Activated T-cell treated with anti-CD3 and anti-CD28 coated beads, Interleukin-2, amount 50 U/mL, for 4 hours (primary cell): ENCODE measurements around the gene SOX21. TPM values are rescaled to one million over a fixed set of nuclear protein-coding genes. Genes with fewer than 3 reads are reported as not detected.

ENCODE experiments used
- ATAC-seq, 2 donors: fragments of 200-7000 bp; cut with Tn5 transposase; one replicate each; pipeline ENCODE4 v1.10.0; 2021
- DNase-seq: peaks from one replicate; pipeline ENCODE4 v3.0.0-alpha.2; 2020
- H3K27me3 Mint-ChIP-seq: one replicate; pipeline ENCODE4 v1.8.0; 2021; ENCODE audit warnings: low read depth, mixed read lengths
- H3K36me3 Mint-ChIP-seq: one replicate; pipeline ENCODE4 v1.8.0; 2022; ENCODE audit warnings: mixed read lengths; ENCODE audit not compliant: insufficient read depth
- H3K4me1 Mint-ChIP-seq: one replicate; pipeline ENCODE4 v1.8.0; 2021; ENCODE audit warnings: low read depth, mixed read lengths
- H3K4me3 Mint-ChIP-seq: one replicate; pipeline ENCODE4 v1.8.0; 2021; ENCODE audit warnings: mild to moderate bottlenecking, moderate library complexity, mixed read lengths
- H3K9me3 Mint-ChIP-seq: one replicate; pipeline ENCODE4 v1.8.0; 2021; ENCODE audit warnings: mixed read lengths
- total RNA-seq, 3 donors: library from RNA; stranded (reverse); gene quantifications; one replicate each; pipeline ENCODE4 v1.2.1, GENCODE V29; 2021

SOX21 gene
- total RNA-seq, 3 donors from 2014 or later: not detected

DNA sequence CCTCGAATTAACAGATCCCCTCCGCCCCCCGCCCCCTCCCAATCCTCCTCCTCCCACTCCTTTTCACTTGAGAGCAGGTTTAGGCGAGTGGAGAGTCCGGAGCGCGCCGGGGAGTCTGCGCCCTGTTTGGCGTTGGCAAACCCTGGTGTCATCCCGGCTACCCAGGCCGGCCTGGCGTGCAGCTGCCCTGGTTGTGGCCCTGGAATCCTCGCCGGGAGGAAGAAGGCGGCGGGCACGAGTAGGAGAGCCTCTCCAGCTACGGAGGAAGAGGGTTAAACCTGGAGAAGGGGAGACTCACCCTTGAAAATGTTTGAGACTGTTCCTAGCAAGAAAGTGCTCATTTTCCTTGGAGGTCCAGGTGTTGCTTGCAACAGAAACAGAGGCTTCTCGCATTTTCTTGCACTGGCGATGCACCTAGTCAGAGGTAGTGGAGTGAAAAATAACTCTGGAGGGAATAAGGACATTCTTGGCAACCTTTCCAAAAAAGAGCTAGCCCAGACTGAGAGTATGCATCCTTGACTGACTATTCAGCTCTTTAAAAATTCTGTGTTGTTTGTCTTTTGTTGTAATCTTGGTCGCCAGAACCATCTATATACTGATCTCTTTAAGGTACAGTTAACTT, 1.3 kb upstream of the SOX21 start:
- no peaks in the 10 kb centered on the region for H3K36me3 Mint-ChIP-seq
- ATAC-seq: no peak
- H3K27me3 Mint-ChIP-seq: peaks cover 68% of the 10 kb centered on the region
- H3K4me3 Mint-ChIP-seq: no peak overlapping the region
- DNase-seq: no peak
- H3K4me1 Mint-ChIP-seq: peaks cover 13% of the 10 kb centered on the region
- H3K9me3 Mint-ChIP-seq: no peaks in the 10 kb centered on the region

DNA sequence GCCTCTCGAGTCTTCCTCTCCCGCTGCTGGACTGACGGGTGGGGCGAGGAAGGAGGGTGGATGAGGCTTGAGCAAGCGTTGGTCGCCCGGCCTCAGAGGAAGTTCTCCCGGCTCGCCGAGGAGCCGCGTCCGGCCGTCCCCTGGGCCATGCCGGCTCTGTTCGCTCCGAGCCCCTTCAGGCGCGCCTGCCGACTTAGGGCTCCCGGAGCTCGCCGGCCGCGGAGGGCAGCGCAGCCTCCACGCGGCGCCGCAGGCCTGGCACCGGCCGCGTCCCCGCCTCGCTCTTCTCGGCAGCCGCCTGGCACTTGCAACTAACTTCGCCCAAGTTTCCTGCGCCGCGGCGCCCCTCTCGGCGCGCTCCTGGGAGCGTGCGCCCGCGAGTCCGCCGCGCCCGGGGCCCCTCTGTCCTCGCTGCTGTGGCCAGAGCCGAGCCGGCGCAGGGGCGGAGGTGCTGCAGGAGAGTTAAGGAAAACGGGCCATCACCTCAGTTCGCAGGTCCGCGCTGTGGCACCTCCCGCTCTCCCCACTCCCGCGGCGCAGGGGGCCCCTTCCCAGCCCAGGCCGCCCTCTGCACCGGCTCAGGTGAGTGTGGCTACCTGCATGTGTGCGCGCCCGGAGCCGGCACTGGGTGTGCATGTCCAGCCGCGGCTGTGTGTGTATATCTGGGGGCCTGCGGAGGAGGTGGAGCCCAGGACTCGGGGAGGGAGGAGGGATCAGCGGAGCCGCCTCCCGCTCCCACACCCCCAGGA, 641 bp upstream of the SOX21 start:
- Mint-ChIP-seq H3K9me3 (no peaks in the 10 kb centered on the region), H3K4me3 (peak overlapping the region; percentile 48), H3K27me3 (peaks cover 73% of the 10 kb centered on the region), H3K4me1 (peaks cover 15% of the 10 kb centered on the region), H3K36me3 (no peaks in the 10 kb centered on the region)
- DNase-seq (no peak), ATAC-seq (peak in 1 of 2 donors; percentile 34)

DNA sequence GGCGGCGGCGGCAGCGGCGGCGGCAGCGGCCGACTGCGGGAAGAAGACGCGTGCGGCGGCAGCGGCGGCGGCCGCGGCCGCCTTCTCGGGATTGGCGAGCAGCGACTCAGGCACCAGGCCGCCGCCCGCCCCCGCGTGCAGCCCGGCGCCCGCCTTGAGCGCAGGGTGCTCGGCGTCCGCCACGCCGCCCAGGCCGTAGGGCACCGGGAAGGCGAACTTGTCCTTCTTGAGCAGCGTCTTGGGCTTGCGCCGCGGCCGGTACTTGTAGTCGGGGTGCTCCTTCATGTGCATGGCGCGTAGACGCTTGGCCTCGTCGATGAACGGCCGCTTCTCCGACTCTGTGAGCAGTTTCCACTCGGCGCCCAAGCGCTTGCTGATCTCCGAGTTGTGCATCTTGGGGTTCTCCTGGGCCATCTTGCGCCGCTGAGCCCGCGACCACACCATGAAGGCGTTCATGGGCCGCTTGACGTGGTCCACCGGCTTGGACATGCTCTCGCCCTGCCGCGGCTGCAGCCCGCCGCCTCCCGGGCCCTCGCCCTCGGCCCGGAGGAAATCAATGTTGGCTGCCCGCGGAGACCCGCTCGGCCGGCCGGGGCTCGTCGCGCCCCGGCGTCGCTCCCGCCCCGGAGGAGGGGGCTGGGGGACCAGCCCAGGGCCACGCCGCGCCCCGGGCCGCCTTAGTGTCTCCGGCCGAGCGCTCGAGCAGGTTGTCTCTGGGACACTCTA, 621 bp downstream of the SOX21 start:
- H3K36me3 Mint-ChIP-seq: no peaks in the 10 kb centered on the region
- no peaks in the 10 kb centered on the region for H3K9me3 Mint-ChIP-seq
- H3K4me1 Mint-ChIP-seq: peaks cover 19% of the 10 kb centered on the region
- no peak overlapping the region for H3K4me3 Mint-ChIP-seq
- peaks cover 77% of the 10 kb centered on the region for H3K27me3 Mint-ChIP-seq
- peak; percentile 12 to 34 for ATAC-seq
- DNase-seq: no peak

DNA sequence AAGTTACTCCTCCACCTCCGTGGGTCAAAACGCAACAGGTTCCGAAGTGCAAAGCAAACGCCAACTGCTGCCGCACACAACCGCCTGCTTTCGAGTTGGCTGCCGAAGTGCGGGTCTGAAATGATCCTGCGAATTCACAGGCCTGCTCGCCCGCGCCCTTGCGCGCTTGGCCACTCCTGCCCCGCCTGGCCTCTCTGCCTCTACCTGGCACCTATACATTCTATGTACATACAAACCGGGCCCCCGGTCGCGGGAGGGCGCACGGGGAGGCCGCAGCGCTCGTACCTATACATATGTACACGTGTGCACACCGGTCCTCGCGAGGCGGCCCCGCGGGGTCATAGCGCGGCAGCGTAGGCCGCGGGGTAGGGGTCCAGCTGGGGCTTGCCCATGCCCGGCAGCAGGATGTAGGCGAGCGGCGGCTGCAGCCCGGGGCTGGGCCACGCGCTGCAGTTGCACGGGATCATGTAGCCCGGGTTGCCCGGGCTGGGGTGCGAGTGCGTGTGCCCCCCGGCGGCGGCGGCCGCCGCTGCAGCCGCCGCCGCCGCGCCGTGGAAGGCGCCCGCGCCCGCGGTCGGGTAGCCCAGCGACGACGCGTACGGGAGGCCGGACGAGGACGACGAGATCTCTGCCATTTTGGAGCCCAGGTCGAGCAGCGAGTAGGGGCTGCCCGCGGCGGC, 1.3 kb downstream of the SOX21 start:
- Mint-ChIP-seq H3K36me3 (no peaks in the 10 kb centered on the region), H3K4me3 (no peak overlapping the region), H3K27me3 (peaks cover 77% of the 10 kb centered on the region), H3K4me1 (peaks cover 19% of the 10 kb centered on the region), H3K9me3 (no peaks in the 10 kb centered on the region)
- DNase-seq: no peak
- ATAC-seq: peak; percentile 41 to 55

DNA sequence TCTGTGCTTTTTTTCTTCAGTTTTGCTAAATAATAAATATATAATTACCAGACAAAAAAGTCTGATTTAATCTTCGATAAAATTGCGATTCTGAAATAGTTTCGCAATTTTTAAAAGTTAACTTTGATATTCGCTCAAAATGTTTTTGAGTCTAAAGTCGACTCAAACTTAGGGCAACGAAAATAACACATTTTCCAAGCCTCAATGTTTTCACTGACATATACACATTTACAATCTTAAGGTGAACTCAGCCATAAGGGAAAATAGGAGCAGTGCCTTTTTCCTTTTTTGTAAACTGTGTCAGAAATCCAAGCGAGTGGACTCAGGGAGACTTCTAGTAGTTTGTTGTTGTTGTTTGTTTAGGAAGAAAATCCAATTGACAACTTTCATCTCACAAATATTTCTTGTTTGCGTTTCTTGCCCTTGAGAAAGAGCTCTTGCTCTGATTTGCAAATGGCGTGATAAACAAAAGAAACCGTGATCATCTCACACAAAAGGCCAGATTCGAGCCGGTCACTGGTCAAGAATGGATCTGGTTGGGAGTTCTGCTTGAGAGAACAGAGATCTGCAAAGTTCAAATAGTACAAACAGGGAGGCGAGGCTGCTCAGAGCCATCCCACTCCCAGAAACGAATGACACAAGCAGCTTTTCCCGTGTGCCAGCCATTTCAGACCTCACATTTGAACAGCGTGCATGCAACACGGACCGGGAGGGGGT, 2.1 kb downstream of the SOX21 start:
- no peaks in the 10 kb centered on the region for H3K9me3 Mint-ChIP-seq
- ATAC-seq (no peak), DNase-seq (no peak)
- peaks cover 77% of the 10 kb centered on the region for H3K27me3 Mint-ChIP-seq
- H3K36me3 Mint-ChIP-seq: no peaks in the 10 kb centered on the region
- H3K4me3 Mint-ChIP-seq: peak overlapping the region; percentile 6
- H3K4me1 Mint-ChIP-seq: peaks cover 19% of the 10 kb centered on the region

DNA sequence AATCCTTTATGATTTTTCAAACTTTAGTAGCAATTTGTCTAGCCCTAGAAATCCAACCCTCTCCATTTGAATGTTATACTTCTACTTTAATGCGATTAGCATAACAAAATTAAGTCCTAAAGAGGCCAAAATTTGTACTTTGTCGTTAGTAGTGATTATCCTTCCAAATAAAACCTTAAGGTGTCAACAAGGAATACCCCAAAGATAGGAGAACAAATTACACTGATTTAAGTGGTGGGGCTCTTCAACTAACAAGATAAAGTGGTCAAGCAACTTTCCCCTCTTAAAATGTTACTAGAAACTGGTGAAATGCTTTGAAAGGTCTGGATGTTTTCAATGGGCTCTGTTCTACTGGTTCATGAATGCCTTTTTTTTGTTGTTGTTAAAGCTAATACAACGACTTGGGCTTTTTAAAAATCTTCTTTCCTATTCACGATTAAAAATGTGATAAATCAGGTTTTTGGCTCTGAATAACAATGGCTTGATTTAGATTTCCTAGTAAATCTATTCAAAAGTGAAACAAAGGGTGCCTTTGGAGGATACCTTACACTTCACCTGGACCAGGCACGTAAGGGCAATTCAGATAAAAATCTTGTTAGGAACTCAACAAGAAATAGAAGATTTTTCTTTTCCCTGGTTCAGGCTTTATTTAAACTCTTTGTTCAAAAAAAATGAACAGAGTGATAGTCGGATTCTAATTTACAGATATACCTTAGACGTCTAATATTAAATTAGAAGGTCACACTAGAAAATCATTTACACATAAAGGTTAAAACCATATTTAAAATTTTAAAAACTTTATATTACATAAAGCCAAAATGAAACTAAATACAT, 3.1 kb downstream of the SOX21 start:
- Mint-ChIP-seq H3K4me3 (no peak overlapping the region), H3K9me3 (no peaks in the 10 kb centered on the region)
- no peak for ATAC-seq

DNA sequence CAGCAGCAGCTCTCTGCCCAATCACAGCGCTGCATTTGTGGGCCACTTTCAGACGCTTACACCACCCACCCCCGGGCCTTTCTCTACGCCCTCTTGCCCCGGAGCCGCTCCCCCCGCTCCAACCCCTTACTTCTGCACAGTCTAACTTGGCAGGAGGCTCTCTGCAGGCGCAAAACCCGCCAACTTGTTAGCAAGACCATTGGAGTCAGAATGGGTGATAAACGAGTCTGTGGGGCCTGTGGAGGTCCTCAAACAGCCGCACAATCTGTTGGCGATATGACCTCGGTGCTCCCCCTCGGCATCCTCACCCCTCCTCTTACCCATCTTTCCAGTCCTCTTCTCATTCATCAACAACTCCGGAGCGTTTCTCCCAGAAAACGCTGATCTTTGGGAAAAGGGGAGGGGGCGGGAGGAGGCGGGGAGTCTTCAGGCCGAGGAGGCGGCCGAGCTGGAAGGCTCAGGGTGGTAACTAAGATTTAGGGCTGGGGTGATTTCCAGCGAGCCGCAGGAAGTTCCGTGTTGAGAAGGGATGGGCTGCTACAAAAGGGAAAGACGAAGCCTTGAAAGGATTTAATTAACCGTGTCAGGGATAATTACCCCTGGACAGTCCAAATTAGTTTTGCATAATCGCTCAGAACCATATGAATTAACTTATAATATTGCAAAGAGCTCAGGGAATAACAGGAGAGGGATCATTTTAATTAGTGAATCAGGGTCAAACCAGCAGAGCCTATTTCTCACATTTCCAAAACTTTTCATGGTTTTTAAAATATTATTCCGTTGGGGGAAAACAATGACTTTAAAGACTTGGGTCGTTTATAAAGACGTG, 4.1 kb downstream of the SOX21 start:
- Mint-ChIP-seq H3K27me3 (peaks cover 79% of the 10 kb centered on the region), H3K36me3 (no peaks in the 10 kb centered on the region), H3K4me3 (no peak overlapping the region), H3K4me1 (peaks cover 19% of the 10 kb centered on the region), H3K9me3 (no peaks in the 10 kb centered on the region)
- DNase-seq (no peak), ATAC-seq (no peak)

More for the DNA sequence above, 3.1 kb downstream of the SOX21 start:
- peaks cover 19% of the 10 kb centered on the region for H3K4me1 Mint-ChIP-seq
- H3K27me3 Mint-ChIP-seq: peaks cover 77% of the 10 kb centered on the region
- H3K36me3 Mint-ChIP-seq: no peaks in the 10 kb centered on the region
- DNase-seq: no peak

DNA sequence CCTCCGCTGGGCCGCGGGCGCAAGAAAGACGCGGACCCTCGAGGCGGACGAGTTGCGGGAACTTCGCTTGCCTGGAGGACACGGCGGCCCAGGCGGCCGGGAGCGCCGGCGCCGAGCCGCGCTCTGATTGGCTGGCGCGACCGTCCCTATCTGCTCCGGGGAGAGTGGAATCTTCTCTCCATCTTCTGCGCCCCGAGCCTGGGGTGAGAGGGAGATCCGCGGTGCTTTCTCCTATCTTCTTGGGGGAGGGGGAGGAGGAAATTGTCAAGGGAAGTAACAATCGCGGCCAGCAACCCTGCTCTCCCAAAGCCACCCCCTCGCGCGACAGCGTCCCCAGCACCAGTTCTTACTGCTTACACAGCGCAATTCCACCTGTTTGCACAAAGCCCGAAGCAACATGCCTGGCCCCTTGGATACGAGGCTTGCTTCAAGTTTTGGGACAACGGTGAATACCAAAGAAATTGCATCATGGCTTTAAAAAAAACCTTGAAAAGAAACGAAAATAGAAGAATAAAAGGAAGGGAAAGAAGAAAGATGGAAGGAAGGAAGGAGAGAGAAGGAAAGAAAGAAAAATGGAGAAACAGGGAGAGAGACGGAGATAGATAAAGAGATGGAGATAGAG, 4.8 kb downstream of the SOX21 start:
- peaks cover 18% of the 10 kb centered on the region for H3K4me1 Mint-ChIP-seq

DNA sequence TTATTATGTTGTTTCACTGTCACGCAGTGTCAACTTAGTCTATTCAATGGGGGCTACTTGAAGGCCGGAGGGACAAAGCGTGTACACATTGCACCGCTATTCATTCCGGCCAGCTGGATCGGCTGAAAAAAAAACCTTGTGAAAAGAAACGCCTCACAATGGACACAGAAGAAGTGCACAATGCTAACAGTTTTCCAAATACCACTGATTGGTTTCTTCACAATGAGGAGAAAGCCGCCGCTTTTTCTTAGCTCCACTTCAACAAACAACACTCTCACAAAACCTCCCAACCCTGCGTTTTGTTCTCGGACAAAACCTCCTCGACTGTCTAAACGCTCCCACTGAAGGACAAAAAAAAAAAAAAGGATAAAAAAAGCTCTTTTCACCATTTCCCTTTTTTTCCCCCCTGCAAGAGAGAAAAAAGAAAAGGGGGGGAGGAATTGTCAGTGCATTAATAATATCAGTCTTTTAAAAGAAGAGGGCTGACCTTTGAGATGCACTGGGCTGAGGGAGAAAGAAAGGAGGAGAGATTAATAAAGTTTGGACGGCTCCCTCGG, 5.4 kb downstream of the SOX21 start:
- ATAC-seq (no peak), DNase-seq (no peak)
- Mint-ChIP-seq H3K36me3 (no peaks in the 10 kb centered on the region), H3K9me3 (no peaks in the 10 kb centered on the region), H3K4me3 (no peak overlapping the region), H3K27me3 (peaks cover 85% of the 10 kb centered on the region), H3K4me1 (peaks cover 14% of the 10 kb centered on the region)

More for the DNA sequence above, 4.8 kb downstream of the SOX21 start:
- no peak for ATAC-seq
- Mint-ChIP-seq H3K9me3 (no peaks in the 10 kb centered on the region), H3K4me3 (peak overlapping the region; percentile 27), H3K27me3 (peaks cover 84% of the 10 kb centered on the region), H3K36me3 (no peaks in the 10 kb centered on the region)
- no peak for DNase-seq

DNA sequence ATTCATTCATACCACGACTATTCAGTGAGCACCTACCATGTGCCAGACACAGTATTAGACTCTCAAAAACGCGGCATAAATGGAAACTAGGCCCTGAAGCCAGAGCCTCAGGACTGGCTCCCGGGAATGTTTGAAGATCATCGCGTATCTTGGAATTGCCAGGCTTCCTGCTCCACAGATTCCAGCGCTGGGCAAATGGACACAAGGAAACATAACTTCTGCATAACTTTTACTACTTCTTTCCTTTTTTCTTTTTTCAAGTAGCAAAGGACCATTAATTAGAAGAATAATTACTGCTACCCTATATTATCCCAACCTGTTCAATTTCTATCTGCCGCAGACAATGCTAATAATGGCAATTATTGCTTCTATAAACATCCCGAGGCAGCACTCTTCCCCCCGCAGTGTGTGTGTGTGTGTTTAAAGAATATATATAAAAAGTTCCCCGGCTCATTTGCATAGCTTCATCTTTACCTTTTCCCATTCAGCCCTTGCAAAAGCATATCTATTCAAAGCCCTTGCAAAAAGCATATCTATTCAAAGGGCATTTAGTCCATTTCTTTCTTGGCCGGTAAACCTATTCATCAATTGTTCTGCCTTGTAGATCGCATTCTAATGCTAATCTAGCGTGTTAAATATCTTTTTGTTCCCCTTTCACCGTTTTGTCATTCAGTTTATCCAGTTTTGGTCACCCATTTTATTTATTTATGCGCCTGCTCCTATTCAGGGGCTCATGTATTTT, 6.1 kb downstream of the SOX21 start:
- ATAC-seq (no peak), DNase-seq (no peak)
- Mint-ChIP-seq H3K27me3 (peaks cover 89% of the 10 kb centered on the region), H3K4me3 (no peak overlapping the region), H3K9me3 (no peaks in the 10 kb centered on the region), H3K36me3 (no peaks in the 10 kb centered on the region), H3K4me1 (peaks cover 14% of the 10 kb centered on the region)

DNA sequence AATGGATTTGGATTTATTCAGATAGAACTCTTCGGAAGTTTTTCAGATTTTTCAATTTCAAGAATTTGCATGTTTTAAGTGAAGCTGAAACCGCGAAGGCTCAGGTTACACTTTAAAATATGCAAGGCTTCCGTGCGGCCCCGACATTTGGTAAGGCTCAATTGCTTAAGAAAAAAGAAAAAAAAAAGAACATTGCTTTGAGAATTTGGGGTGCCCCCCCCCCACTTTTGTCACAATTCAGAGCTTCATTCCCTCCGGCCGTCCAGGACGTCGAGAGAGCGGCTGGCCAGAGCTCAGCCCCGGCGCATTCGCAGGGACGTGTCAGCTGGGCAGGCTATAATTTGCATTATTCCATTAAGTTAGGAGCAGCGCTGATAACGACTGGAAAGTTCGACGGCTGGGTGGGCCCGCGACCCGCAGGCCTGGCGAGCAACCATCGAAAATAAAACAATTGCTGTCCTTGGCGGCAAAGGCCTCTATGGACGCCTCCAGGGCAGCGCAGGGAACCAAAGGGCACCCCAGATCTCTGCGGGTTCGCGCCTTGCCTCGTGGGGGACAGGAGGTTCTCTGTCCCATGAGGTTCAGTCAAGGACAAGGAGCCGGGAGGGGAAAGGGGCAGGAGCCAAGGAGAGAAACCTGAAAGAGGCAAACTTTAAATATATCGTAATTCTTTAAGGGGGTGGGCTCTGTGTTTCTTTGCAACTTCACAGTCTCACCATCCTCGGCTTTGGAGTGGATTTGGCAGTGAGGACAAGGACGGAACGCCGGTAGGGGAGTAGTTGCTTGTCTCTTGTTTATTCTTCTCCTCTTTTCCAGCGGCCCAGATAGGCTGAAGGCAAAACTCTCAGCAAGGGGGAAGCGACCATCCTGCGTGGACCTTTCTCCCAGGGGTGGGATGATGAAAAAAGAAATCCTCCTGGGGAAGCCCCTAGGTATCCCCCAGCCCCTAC, 7.0 kb downstream of the SOX21 start:
- no peak overlapping the region for H3K4me3 Mint-ChIP-seq
- H3K36me3 Mint-ChIP-seq: no peaks in the 10 kb centered on the region
- no peak for ATAC-seq
- DNase-seq: no peak
- H3K4me1 Mint-ChIP-seq: peaks cover 7% of the 10 kb centered on the region
- H3K9me3 Mint-ChIP-seq: no peaks in the 10 kb centered on the region
- H3K27me3 Mint-ChIP-seq: peaks cover 92% of the 10 kb centered on the region
